Cardiac fibroblast (primary cell): Measurements from ENCODE around the gene METTL4.

ENCODE experiments used
- DNase-seq, 2 donors: peaks; one replicate each; pipeline versions ENCODE4 v3.0.0 to v3.0.0-alpha.2; 2010; ENCODE audit warnings: low read depth in 2 of 2
- H3K4me3 ChIP-seq, 2 donors: replicated peaks in 1 of 2; 1 replicate in 1 of 2; 2 replicates in 1 of 2; pipeline ENCODE4 v1.5.1; 2011; ENCODE audit warnings: low read depth in 2 of 2, low read length in 2 of 2, mild to moderate bottlenecking in 2 of 2, moderate library complexity in 1 of 2
- CTCF ChIP-seq: IDR thresholded peaks from one replicate; pipeline ENCODE4 v1.5.1; 2011; ENCODE audit warnings: low read depth, mild to moderate bottlenecking, low read length, inconsistent platforms

The METTL4 gene

GRCh38 chr18:2515908-2516625 lies 55.2 kb downstream of the METTL4 start:
- peak; percentile 80 to 86 for DNase-seq
- H3K4me3 ChIP-seq: no peak overlapping the region
- TF ChIP-seq CTCF: no peak

- peak; percentile 73 to 82 for DNase-seq
- TF ChIP-seq CTCF: no peak
These were observed 56.0 kb downstream of the METTL4 start for GRCh38 chr18:2515171-2515787.

GRCh38 chr18:2513616-2514015 lies 57.7 kb downstream of the METTL4 start:
- DNase-seq: no peak
- TF ChIP-seq CTCF: no peak

More at GRCh38 chr18:2515171-2515787, 56.0 kb downstream of the METTL4 start:
- H3K4me3 ChIP-seq: no peak overlapping the region

GRCh38 chr18:2512059-2512458 lies 59.2 kb downstream of the METTL4 start:
- TF ChIP-seq CTCF: no peak
- H3K4me3 ChIP-seq: no peak overlapping the region
- DNase-seq: no peak

More at GRCh38 chr18:2513616-2514015, 57.7 kb downstream of the METTL4 start:
- no peak overlapping the region for H3K4me3 ChIP-seq

GRCh38 chr18:2511451-2511850 lies 59.9 kb downstream of the METTL4 start:
- no peak overlapping the region for H3K4me3 ChIP-seq
- DNase-seq: no peak
- no peak for TF ChIP-seq CTCF

GRCh38 chr18:2510416-2510815 lies 60.9 kb downstream of the METTL4 start:
- DNase-seq: no peak
- H3K4me3 ChIP-seq: no peak overlapping the region
- TF ChIP-seq CTCF: no peak

- no peak overlapping the region for H3K4me3 ChIP-seq
- no peak for TF ChIP-seq CTCF
- no peak for DNase-seq
These were observed 62.6 kb downstream of the METTL4 start for GRCh38 chr18:2508678-2509077.
